GM20000 (cell line): Measurements from ENCODE around the gene OR10P1.

Experiments used
- DNase-seq: peaks from one replicate; pipeline ENCODE4 v3.0.0; 2012; ENCODE audit warnings: low spot score
- CTCF ChIP-seq: IDR thresholded peaks from 2 replicates; pipeline ENCODE4 v1.5.1; 2012; ENCODE audit warnings: mild to moderate bottlenecking, control low read depth; ENCODE audit errors: extremely low read depth, missing control alignments

OR10P1 gene

DNA sequence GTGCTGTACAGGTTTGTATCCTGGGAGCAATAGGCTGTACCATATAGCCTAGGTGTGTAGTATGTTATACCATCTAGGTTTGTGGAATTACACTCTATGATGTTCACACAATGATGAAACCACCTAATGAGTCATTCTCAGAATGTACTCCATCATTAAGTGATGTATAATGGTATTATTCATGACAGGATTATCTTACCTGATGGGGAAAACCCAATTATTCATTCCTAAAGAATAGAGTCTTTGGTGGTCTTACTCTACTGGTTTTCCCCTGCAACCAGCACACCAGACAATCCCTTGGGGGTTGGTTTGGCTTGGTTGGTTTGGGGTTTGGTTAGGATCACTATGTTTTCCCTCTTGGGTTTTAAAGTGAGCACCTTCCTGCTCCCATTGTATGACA, 12.6 kb upstream of the OR10P1 start:
- peak; percentile 20 for DNase-seq
- TF ChIP-seq CTCF = no peak

- DNase-seq = no peak
- TF ChIP-seq CTCF = no peak
Measured at GRCh38 chr12:55626154-55626553, 10.5 kb upstream of the OR10P1 start.

GRCh38 chr12:55629058-55629841, 7.4 kb upstream of the OR10P1 start:
- no peak for TF ChIP-seq CTCF
- no peak for DNase-seq

DNA sequence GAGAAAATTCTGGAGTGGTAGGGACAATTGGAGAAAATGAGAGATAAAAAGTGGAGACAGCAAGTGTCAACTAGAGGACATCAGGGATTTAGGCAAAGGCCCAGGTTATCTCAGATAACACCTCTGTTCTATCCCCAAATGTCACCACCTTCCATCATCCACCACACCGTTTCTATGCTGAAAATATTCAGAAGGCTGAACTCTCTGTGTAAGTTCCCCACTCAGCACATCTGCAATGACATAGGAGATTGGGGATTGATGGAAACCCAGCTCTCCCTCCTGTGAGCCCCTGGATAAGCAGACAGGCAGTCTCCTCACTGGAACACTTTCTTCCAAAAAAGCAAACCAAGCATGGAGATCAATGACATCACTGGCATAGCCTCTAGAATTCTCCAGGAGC, 5.6 kb upstream of the OR10P1 start:
- no peak for TF ChIP-seq CTCF
- no peak for DNase-seq

GRCh38 chr12:55631733-55632132, 5.0 kb upstream of the OR10P1 start:
- TF ChIP-seq CTCF = no peak
- no peak for DNase-seq

DNA sequence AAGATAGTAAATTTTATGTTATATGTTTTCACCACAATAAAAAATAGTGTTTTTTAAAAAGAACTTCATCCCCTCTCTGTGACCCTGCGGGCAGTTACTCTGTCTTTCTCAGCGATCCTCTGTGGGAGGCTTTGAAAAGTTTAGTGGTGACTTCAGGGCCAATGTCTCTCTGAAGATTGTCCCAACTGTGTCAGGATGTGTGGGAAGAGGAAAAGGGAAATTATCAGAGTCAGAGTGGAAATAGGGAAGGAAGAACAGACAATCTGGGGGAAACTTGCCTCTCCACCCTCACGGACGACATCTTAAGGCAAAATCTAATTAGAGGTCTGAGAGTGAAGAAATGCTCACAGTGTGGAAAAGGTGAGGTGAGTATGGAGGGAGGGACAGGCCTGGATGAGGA, 3.5 kb upstream of the OR10P1 start:
- DNase-seq = no peak
- TF ChIP-seq CTCF = no peak

DNA sequence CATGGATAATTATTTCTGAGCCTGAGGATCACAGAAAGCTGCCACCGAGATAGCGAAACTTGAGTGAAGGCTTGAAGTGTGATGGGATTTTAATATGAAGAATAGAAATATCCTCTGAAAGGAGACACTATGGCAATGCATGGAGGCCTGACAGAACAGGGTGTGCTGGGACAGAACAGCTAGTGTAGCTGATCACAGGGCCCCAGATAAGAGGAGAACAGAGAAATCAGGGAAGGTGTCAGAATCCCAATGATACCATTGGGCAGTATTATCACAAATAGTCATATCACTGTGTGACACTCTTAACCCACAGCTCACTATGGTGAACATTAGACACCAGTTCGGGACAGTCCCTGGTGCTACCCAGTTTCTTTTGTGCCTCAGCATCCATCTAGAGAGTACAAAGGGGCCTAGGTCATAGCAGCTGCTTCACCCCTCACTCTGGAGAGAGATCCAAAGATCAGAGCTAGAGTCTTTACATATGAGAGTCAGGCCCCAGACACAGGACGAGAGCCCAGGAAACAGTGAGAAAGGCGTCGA, 506 bp upstream of the OR10P1 start:
- no peak for DNase-seq

More for the DNA sequence above, 506 bp upstream of the OR10P1 start:
- no peak for TF ChIP-seq CTCF
